HepG2 (cell line): ENCODE data around the gene NCOA5. TPM values are rescaled to one million over a fixed set of nuclear protein-coding genes. Genes with fewer than 3 reads are reported as not detected.

ENCODE experiments used
- ARHGAP35 ChIP-seq: sonication (generic); formaldehyde crosslinking; IDR thresholded peaks from 2 replicates; pipeline ENCODE4 v1.9.0; 2022; ENCODE audit warnings: mild to moderate bottlenecking, inconsistent platforms, moderate library complexity, missing genetic modification reagents, borderline replicate concordance
- BRD4 ChIP-seq: sonication (generic); formaldehyde crosslinking; IDR thresholded peaks from 2 replicates; pipeline ENCODE4 v1.4.0; 2020; ENCODE audit warnings: missing genetic modification reagents
- CBX1 ChIP-seq: IDR thresholded peaks from one replicate; pipeline ENCODE4 v1.6.1; 2016; ENCODE audit warnings: antibody characterized with exemption, low read depth
- DR1 ChIP-seq: sonication (generic); formaldehyde crosslinking; IDR thresholded peaks from 2 replicates; pipeline ENCODE4 v1.8.0; 2021; ENCODE audit warnings: mild to moderate bottlenecking, missing genetic modification reagents, inconsistent platforms
- ELF4 ChIP-seq: sonication (generic); formaldehyde crosslinking; IDR thresholded peaks from 2 replicates; pipeline ENCODE4 v1.5.0; 2020; ENCODE audit warnings: missing genetic modification reagents, mild to moderate bottlenecking, moderate library complexity, borderline replicate concordance
- GFI1 ChIP-seq: sonication (generic); formaldehyde crosslinking; IDR thresholded peaks from 2 replicates; pipeline ENCODE4 v1.5.0; 2020; ENCODE audit warnings: missing genetic modification reagents, mild to moderate bottlenecking, borderline replicate concordance
- HDAC2 ChIP-seq: sonication (generic); formaldehyde crosslinking; IDR thresholded peaks from 2 replicates; pipeline ENCODE4 v1.4.0; 2020; ENCODE audit warnings: missing genetic modification reagents
- KDM1A ChIP-seq: IDR thresholded peaks from 2 replicates; pipeline ENCODE4 v1.6.1; 2016; ENCODE audit warnings: missing compliant biosample characterization
- KDM3A ChIP-seq: IDR thresholded peaks from 2 replicates; pipeline ENCODE4 v1.6.1; 2018; ENCODE audit warnings: low read depth, missing compliant biosample characterization
- KDM4B ChIP-seq: sonication (generic); formaldehyde crosslinking; IDR thresholded peaks from 2 replicates; pipeline ENCODE4 v1.4.0; 2020; ENCODE audit warnings: missing genetic modification reagents
- PAX8 ChIP-seq: sonication (generic); formaldehyde crosslinking; IDR thresholded peaks from 2 replicates; pipeline ENCODE4 v1.8.0; 2022; ENCODE audit warnings: mild to moderate bottlenecking, missing genetic modification reagents, borderline replicate concordance
- RAD21 ChIP-seq: fragments of 450-650 bp; formaldehyde crosslinking; IDR thresholded peaks from 2 replicates; pipeline ENCODE4 v1.5.0; 2020; ENCODE audit warnings: mild to moderate bottlenecking
- RBM22 ChIP-seq: fragments of 200-400 bp; formaldehyde crosslinking; optimal IDR thresholded peaks from 2 replicates; pipeline ENCODE3; 2017; ENCODE audit warnings: mild to moderate bottlenecking, low read length, moderate library complexity
- SRSF9 ChIP-seq: fragments of 200-400 bp; formaldehyde crosslinking; IDR thresholded peaks from 2 replicates; pipeline ENCODE4 v1.6.1; 2018; ENCODE audit warnings: borderline replicate concordance, mild to moderate bottlenecking, low read depth, low read length; ENCODE audit not compliant: insufficient read depth, poor library complexity, severe bottlenecking
- THYN1 ChIP-seq: sonication (generic); formaldehyde crosslinking; IDR thresholded peaks from 2 replicates; pipeline ENCODE4 v1.8.1; 2023; ENCODE audit warnings: low read depth, mild to moderate bottlenecking, moderate library complexity, missing genetic modification reagents, borderline replicate concordance
- ZBTB21 ChIP-seq: sonication (generic); formaldehyde crosslinking; IDR thresholded peaks from 2 replicates; pipeline ENCODE4 v1.4.0; 2020; ENCODE audit warnings: missing genetic modification reagents
- ZBTB4 ChIP-seq: sonication (generic); formaldehyde crosslinking; IDR thresholded peaks from 2 replicates; pipeline ENCODE4 v1.4.0; 2020; ENCODE audit warnings: missing genetic modification reagents, mild to moderate bottlenecking, borderline replicate concordance
- ZFP36L1 ChIP-seq: sonication (generic); formaldehyde crosslinking; IDR thresholded peaks from 2 replicates; pipeline ENCODE4 v1.8.0; 2022; ENCODE audit warnings: mild to moderate bottlenecking, missing genetic modification reagents, moderate library complexity
- ZFP62 ChIP-seq: sonication (generic); formaldehyde crosslinking; IDR thresholded peaks from 2 replicates; pipeline ENCODE4 v1.4.0; 2020; ENCODE audit warnings: missing genetic modification reagents
- ZGPAT ChIP-seq: IDR thresholded peaks from 2 replicates; pipeline ENCODE4 v1.6.1; 2016; ENCODE audit warnings: mild to moderate bottlenecking
- ZNF232 ChIP-seq: sonication (generic); formaldehyde crosslinking; IDR thresholded peaks from 2 replicates; pipeline ENCODE4 v1.4.0; 2020; ENCODE audit warnings: missing genetic modification reagents, borderline replicate concordance
- ZNF432 ChIP-seq: sonication (generic); formaldehyde crosslinking; IDR thresholded peaks from 2 replicates; pipeline ENCODE4 v1.5.0; 2020; ENCODE audit warnings: missing genetic modification reagents, mild to moderate bottlenecking, borderline replicate concordance
- ZNF564 ChIP-seq: sonication (generic); formaldehyde crosslinking; IDR thresholded peaks from 2 replicates; pipeline ENCODE4 v1.8.1; 2023; ENCODE audit warnings: mild to moderate bottlenecking, missing genetic modification reagents
- ZNF747 ChIP-seq: sonication (generic); formaldehyde crosslinking; IDR thresholded peaks from 2 replicates; pipeline ENCODE4 v1.8.1; 2023; ENCODE audit warnings: missing genetic modification reagents, mild to moderate bottlenecking, borderline replicate concordance
- polyA plus RNA-seq, 8 experiments: library from polyadenylated mRNA; depleted of rRNA in 3 of 8; stranded (reverse) in 7 of 8; unstranded in 1 of 8; fragments of >200 nt; fragmentation: Illumina TruSeq in 4 of 8; extraction: Trizol in 4 of 8; gene quantifications; 2 replicates each; pipeline versions ENCODE4 v1.2.1 to v1.2.3, GENCODE V29; 2011 to 2016; ENCODE audit warnings: low read depth in 4 of 8, missing spikeins in 1 of 8, mixed read lengths in 1 of 8; ENCODE audit not compliant: insufficient read depth in 1 of 8
- total RNA-seq, 5 experiments: library from RNA; depleted of rRNA; stranded (reverse); fragments of >200 nt; fragmentation: Illumina TruSeq; extraction: Trizol; gene quantifications; 2 replicates each; pipeline ENCODE4 v1.2.3, GENCODE V29; 2016; ENCODE audit warnings: low read depth in 1 of 5

Gene NCOA5
- total and polyA plus RNA-seq, 2 of the 13 experiments (the other 11 are each of a cell fraction or from before 2014, with no cell fraction given), result 16.5 to 28.4 TPM

GRCh38 chr20:46089417-46090388, at the start of gene NCOA5 (continued):
- TF ChIP-seq ZNF432 (CRISPR knock-in tag) (peak; percentile 1; the same call in 1 of the 2 replicates), SRSF9 (no peak), ZFP36L1 (peak; percentile 93), DR1 (CRISPR knock-in tag) (peak; percentile 84; the same call in 1 of the 2 replicates), HDAC2 (CRISPR knock-in tag) (peak; percentile 78), ELF4 (CRISPR knock-in tag) (no peak), ARHGAP35 (CRISPR knock-in tag) (peak; percentile 85), CBX1 (peak; percentile 57), BRD4 (peak; percentile 95; the same call in 1 of the 2 replicates), ZGPAT (CRISPR knock-in tag) (peak; percentile 90), ZNF747 (no peak; the same call in 1 of the 2 replicates), ZNF564 (CRISPR knock-in tag) (no peak; the same call in 1 of the 2 replicates), KDM3A (CRISPR knock-in tag) (peak; percentile 55), THYN1 (CRISPR knock-in tag) (no peak; the same call in 1 of the 2 replicates), ZBTB4 (CRISPR knock-in tag) (0 out of 2 replicates have a peak, but pooled peaks have one; percentile 33), PAX8 (CRISPR knock-in tag) (peak; percentile 99), ZNF232 (CRISPR knock-in tag) (peak; percentile 78), KDM1A (CRISPR knock-in tag) (no peak), KDM4B (CRISPR knock-in tag) (peak; percentile 18), GFI1 (peak; percentile 72; the same call in 1 of the 2 replicates), ZBTB21 (CRISPR knock-in tag) (no peak; the same call in 1 of the 2 replicates), ZFP62 (no peak), RAD21 (CRISPR knock-in tag) (peak; percentile 89), RBM22 (peak; percentile 99)
